GM12801 (cell line): ENCODE results near the gene MAGEA9.

ENCODE experiments used
- TF ChIP-seq, protein P1 (sequence below): IDR thresholded peaks from one replicate; pipeline ENCODE4 v1.5.1; 2011; ENCODE audit warnings: control low read depth; ENCODE audit not compliant: insufficient read length; ENCODE audit errors: extremely low read depth

MAGEA9 gene

GRCh38 chrX:149799095-149799714, 17.5 kb downstream of the MAGEA9 start:
- TF ChIP-seq, protein P1, sequence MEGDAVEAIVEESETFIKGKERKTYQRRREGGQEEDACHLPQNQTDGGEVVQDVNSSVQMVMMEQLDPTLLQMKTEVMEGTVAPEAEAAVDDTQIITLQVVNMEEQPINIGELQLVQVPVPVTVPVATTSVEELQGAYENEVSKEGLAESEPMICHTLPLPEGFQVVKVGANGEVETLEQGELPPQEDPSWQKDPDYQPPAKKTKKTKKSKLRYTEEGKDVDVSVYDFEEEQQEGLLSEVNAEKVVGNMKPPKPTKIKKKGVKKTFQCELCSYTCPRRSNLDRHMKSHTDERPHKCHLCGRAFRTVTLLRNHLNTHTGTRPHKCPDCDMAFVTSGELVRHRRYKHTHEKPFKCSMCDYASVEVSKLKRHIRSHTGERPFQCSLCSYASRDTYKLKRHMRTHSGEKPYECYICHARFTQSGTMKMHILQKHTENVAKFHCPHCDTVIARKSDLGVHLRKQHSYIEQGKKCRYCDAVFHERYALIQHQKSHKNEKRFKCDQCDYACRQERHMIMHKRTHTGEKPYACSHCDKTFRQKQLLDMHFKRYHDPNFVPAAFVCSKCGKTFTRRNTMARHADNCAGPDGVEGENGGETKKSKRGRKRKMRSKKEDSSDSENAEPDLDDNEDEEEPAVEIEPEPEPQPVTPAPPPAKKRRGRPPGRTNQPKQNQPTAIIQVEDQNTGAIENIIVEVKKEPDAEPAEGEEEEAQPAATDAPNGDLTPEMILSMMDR = no peak

- TF ChIP-seq, protein P1 = no peak
These were observed 18.2 kb downstream of the MAGEA9 start for GRCh38 chrX:149799938-149800337.

DNA sequence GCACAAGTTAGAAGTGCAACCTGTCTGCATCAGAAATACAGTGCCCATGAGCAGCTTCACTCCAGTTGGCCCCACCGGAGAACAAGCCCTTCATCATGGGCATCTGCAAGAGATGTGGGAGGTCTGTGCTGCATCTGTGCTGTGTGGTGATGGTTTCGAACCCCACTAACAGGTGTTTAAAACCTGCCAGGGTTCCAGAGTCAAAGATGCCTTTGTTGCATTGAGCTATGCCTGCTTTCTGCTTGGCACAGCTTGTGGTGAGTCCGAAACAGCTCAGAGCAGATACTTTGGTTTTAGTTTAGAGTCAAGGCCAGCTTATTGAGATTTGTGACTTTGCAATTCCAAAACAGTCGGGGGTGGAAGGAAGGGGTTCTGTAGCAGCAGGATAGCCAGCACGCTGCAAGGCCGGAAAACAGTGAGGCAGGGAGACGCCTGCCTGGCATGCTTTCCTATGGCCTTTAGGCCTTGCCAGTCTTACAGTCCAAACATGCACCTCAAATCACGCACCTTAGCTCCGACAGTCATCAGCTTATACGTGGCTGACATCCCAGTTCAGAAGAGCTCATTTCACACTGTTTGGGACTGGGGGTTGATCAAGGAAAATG, 21.8 kb downstream of the MAGEA9 start:
- TF ChIP-seq, protein P1 = no peak

- TF ChIP-seq, protein P1 = no peak
These were observed 22.4 kb downstream of the MAGEA9 start for GRCh38 chrX:149804102-149804501.

DNA sequence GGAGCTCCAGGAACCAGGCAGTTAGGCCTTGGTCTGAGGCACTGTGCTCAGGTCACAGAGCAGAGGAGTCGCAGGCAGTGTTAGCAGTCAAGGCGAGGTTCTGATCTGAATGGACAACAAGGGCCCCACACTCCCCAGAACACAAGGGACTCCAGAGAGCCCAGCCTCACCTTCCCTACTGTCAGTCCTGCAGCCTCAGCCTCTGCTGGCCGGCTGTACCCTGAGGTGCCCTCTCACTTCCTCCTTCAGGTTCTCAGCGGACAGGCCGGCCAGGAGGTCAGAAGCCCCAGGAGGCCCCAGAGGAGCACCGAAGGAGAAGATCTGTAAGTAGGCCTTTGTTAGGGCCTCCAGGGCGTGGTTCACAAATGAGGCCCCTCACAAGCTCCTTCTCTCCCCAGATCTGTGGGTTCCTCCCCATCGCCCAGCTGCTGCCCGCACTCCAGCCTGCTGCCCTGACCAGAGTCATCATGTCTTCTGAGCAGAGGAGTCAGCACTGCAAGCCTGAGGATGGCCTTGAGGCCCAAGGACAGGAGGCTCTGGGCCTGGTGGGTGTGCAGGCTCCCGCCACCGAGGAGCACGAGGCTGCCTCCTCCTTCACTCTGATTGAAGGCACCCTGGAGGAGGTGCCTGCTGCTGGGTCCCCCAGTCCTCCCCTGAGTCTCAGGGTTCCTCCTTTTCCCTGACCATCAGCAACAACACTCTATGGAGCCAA, 26.2 kb downstream of the MAGEA9 start:
- TF ChIP-seq, protein P1 = no peak

DNA sequence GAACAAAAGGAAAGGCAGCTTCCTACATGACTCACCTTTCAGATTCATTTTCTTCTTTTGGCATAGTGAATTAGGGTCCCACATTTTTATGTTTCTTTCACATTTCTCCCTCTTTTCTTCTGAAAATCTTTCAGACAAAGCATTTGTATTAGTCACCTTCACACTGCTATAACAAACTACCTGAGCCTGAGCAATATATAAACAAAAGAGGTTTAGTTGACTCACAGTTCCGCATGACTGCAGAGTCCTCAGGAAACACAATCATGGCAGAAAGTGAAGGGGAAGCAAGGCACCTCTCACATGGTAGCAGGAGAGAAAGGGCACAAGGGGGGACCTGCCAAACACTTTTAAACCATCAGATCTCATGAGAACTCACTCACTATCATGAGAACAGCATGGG, 36.9 kb downstream of the MAGEA9 start:
- TF ChIP-seq, protein P1 = no peak

DNA sequence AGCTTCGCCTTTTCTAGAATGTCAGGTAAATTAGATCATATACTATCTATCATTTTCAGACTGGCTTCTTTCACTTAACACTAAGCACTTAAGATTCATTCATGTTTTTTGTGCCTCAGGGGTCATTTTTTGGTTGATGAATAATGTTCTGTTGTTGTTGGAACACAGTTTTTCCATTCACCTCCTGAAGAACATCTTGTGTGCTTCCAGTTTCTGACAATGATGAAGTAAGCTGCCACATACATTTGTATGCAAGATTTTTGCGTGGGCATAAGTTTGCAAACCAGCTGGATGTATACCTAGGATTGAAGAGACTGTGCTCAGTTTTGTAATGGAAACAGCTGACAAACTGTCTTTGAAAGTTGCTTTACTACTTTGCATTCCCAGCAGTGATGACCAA, 37.6 kb downstream of the MAGEA9 start:
- TF ChIP-seq, protein P1 = no peak
